Measurements from ENCODE around the gene CHM.

GRCh38 chrX:85828771-85829170 lies 218.6 kb downstream of the CHM start:
- TF ChIP-seq EZH2 (IDR thresholded peaks at IDR 0.05; ENCODE audit: low read depth, low read length, severe bottlenecking), result no peak
- no peak for TF ChIP-seq SP1 (IDR thresholded peaks at IDR 0.05; ENCODE audit: low read depth, low read length)
- no peak for TF ChIP-seq TAF1 (IDR thresholded peaks at IDR 0.05; ENCODE audit: low read depth, low read length)
- TF ChIP-seq EP300 (IDR thresholded peaks at IDR 0.05; ENCODE audit: borderline replicate concordance in 1 of 2, low read depth in 2 of 2, low read length in 2 of 2), result no peak
- TF ChIP-seq JUND (IDR thresholded peaks at IDR 0.05; ENCODE audit: low read length), result no peak
- no peak for TF ChIP-seq SIN3A (conservative IDR thresholded peaks at IDR 0.05 in 1 of 2, IDR thresholded peaks at IDR 0.05 in 1 of 2; ENCODE audit: low read depth in 1 of 2, low read length in 2 of 2)
